IMR-90 (cell line): ENCODE measurements around the gene CTR9.
A peak's percentile ranks its signal among the peaks of the same experiment; 100 is the strongest.

Experiments
- POLR2A ChIP-seq: IDR thresholded peaks from 2 replicates; pipeline ENCODE4 v1.6.1; 2012; ENCODE audit warnings: mild to moderate bottlenecking, low read depth, low read length
- TF ChIP-seq, protein P1 (sequence below): conservative IDR thresholded peaks from 2 replicates; pipeline ENCODE4 v1.5.1; 2012; ENCODE audit warnings: mild to moderate bottlenecking, low read depth, low read length, improper control_type of control experiment

- no peak for TF ChIP-seq POLR2A
- TF ChIP-seq, protein P1, sequence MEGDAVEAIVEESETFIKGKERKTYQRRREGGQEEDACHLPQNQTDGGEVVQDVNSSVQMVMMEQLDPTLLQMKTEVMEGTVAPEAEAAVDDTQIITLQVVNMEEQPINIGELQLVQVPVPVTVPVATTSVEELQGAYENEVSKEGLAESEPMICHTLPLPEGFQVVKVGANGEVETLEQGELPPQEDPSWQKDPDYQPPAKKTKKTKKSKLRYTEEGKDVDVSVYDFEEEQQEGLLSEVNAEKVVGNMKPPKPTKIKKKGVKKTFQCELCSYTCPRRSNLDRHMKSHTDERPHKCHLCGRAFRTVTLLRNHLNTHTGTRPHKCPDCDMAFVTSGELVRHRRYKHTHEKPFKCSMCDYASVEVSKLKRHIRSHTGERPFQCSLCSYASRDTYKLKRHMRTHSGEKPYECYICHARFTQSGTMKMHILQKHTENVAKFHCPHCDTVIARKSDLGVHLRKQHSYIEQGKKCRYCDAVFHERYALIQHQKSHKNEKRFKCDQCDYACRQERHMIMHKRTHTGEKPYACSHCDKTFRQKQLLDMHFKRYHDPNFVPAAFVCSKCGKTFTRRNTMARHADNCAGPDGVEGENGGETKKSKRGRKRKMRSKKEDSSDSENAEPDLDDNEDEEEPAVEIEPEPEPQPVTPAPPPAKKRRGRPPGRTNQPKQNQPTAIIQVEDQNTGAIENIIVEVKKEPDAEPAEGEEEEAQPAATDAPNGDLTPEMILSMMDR = peak; percentile 14; the same call in 1 of the 2 replicates
These were observed 7.9 kb downstream of the CTR9 start for GRCh38 chr11:10758957-10759356.
